Uterus (tissue), 4 donors: ENCODE measurements around the gene SPATA3. TPM values are rescaled to one million over a fixed set of nuclear protein-coding genes. Genes with fewer than 3 reads are reported as not detected.

Source experiments
- DNase-seq, 2 donors: peaks; one replicate each; pipeline ENCODE4 v3.0.0-alpha.2; 2019 to 2020
- H3K27ac ChIP-seq, 2 donors: fragments of 200-600 bp; sonication (generic); 1 replicate in 1 of 2; 2 replicates in 1 of 2; pipeline ENCODE4 v1.5.1; 2016 to 2018
- H3K27me3 ChIP-seq, 2 donors: fragments of 200-600 bp; sonication (generic); one replicate each; pipeline ENCODE4 v1.5.1; 2018 to 2019; ENCODE audit warnings: control low read depth in 1 of 2
- H3K36me3 ChIP-seq, 2 donors: fragments of 200-600 bp; sonication (generic); one replicate each; pipeline ENCODE4 v1.5.1; 2019; ENCODE audit warnings: control low read depth in 1 of 2
- H3K4me1 ChIP-seq, 2 donors: fragments of 200-600 bp; sonication (generic); one replicate each; pipeline ENCODE4 v1.5.1; 2018 to 2019; ENCODE audit warnings: control low read depth in 1 of 2
- H3K4me3 ChIP-seq, 2 donors: fragments of 200-600 bp; sonication (generic); 1 replicate in 1 of 2; 2 replicates in 1 of 2; pipeline ENCODE4 v1.5.1; 2018 to 2019; ENCODE audit warnings: mild to moderate bottlenecking in 1 of 2
- H3K9me3 ChIP-seq, 2 donors: fragments of 200-600 bp; sonication (generic); one replicate each; pipeline ENCODE4 v1.5.1; 2019; ENCODE audit warnings: control low read depth in 1 of 2
- CTCF ChIP-seq, 4 experiments: fragments of 200-600 bp in 2 of 4; fragments of 450-650 bp in 2 of 4; sonication (generic) in 2 of 4; IDR thresholded peaks; one replicate each; pipeline ENCODE4 v1.5.1; 2016 to 2019; ENCODE audit warnings: antibody characterized with exemption in 4 of 4, mild to moderate bottlenecking in 2 of 4, moderate library complexity in 1 of 4
- POLR2A ChIP-seq, 2 donors: fragments of 450-650 bp; IDR thresholded peaks; one replicate each; pipeline ENCODE4 v1.6.1; 2016; ENCODE audit warnings: antibody characterized with exemption in 2 of 2, mild to moderate bottlenecking in 1 of 2, moderate library complexity in 1 of 2
- intact Hi-C: fragments of 100-400 bp; cut with DNase I; formaldehyde crosslinking; loops from one replicate; pipeline ENCODE4 v1.15.1; 2023; ENCODE audit warnings: low total_unique reads
- total RNA-seq, 4 donors: library from RNA; depleted of rRNA in 3 of 4; stranded (reverse); fragments of >200 nt in 3 of 4; gene quantifications; one replicate each; pipeline versions ENCODE4 v1.1.0 to v1.2.4, GENCODE V29; 2014 to 2023
- donor health status: DM: yes; HTN: yes; CAD: no.

SPATA3 gene
- total RNA-seq, 4 donors from 2014 or later: not detected

DNA sequence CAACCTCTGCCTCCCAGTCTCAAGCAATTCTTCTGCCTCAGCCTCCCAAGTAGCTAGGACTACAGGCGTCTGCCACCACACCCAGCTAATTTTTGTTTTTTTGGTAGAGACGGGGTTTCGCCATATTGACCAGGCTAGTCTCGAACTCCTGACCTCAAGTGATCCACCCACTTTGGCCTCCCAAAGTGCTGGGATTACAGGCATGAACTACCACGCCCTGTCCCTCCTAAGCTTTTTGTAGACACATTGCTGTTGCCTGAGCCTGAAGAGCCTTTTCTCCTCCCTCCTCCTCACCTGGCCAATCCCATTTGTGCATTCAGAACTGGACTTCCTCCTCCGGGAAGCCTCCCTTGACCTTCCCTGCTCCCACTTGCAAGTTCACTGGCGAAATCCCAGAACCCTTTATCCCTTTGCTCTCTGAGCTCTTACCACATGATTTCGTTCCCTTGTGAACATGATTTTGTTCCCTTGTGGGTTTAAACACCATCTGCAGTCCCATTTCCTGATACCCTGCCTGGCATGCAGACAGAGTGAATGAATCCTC, 44.0 kb downstream of the SPATA3 start:
- Histone ChIP-seq H3K36me3 (no peaks in the 10 kb centered on the region), H3K4me1 (no peaks in the 10 kb centered on the region), H3K27me3 (peaks cover 0 to 16% of the 10 kb centered on the region in 2 donors), H3K9me3 (no peaks in the 10 kb centered on the region), H3K27ac (no peak overlapping the region), H3K4me3 (no peak overlapping the region)
- TF ChIP-seq POLR2A (IDR thresholded peaks at IDR 0.05) (no peak), CTCF (IDR thresholded peaks at IDR 0.05) (no peak)
- intact Hi-C loops: no loop called here
- DNase-seq: no peak

GRCh38 chr2:231041061-231041689, 45.3 kb downstream of the SPATA3 start:
- Histone ChIP-seq H3K36me3 (no peaks in the 10 kb centered on the region), H3K9me3 (no peaks in the 10 kb centered on the region), H3K27me3 (peaks cover 0 to 9% of the 10 kb centered on the region in 2 donors), H3K27ac (no peak overlapping the region), H3K4me1 (no peaks in the 10 kb centered on the region), H3K4me3 (no peak overlapping the region)
- no peak for TF ChIP-seq CTCF (IDR thresholded peaks at IDR 0.05)
- TF ChIP-seq POLR2A (IDR thresholded peaks at IDR 0.05): no peak
- DNase-seq: no peak
- intact Hi-C loops: no loop called here

- no peak for TF ChIP-seq CTCF (IDR thresholded peaks at IDR 0.05)
- no peak for TF ChIP-seq POLR2A (IDR thresholded peaks at IDR 0.05)
- Histone ChIP-seq H3K9me3 (no peaks in the 10 kb centered on the region), H3K36me3 (no peaks in the 10 kb centered on the region), H3K4me3 (no peak overlapping the region), H3K4me1 (no peaks in the 10 kb centered on the region), H3K27me3 (no peaks in the 10 kb centered on the region), H3K27ac (no peak overlapping the region)
- no peak for DNase-seq
- intact Hi-C loops: no loop called here
Measured at GRCh38 chr2:231043796-231044195, 47.9 kb downstream of the SPATA3 start.

DNA sequence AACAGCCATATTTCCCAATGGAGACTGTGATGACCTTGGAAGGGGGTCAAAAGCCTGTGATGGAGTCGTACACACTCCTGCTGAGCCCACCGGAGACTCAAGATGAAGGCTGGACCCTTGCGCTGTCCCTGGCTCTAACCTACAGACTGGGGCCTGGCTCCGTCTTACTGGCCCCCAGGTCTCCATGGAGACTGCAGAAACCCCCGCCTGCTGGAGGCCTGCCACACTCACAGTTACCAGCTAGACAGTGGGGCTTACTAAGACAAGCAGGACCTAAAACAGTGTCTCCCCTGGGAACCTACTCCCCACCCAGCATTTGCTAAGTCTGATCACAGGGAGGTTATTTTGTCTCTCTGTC, 51.0 kb downstream of the SPATA3 start:
- DNase-seq: no peak
- H3K36me3 ChIP-seq: no peaks in the 10 kb centered on the region
- H3K9me3 ChIP-seq: no peaks in the 10 kb centered on the region
- H3K4me3 ChIP-seq: no peak overlapping the region
- no peak overlapping the region for H3K27ac ChIP-seq
- intact Hi-C loops: no loop called here
- H3K4me1 ChIP-seq: no peaks in the 10 kb centered on the region
- no peaks in the 10 kb centered on the region for H3K27me3 ChIP-seq
- TF ChIP-seq POLR2A (IDR thresholded peaks at IDR 0.05): no peak

DNA sequence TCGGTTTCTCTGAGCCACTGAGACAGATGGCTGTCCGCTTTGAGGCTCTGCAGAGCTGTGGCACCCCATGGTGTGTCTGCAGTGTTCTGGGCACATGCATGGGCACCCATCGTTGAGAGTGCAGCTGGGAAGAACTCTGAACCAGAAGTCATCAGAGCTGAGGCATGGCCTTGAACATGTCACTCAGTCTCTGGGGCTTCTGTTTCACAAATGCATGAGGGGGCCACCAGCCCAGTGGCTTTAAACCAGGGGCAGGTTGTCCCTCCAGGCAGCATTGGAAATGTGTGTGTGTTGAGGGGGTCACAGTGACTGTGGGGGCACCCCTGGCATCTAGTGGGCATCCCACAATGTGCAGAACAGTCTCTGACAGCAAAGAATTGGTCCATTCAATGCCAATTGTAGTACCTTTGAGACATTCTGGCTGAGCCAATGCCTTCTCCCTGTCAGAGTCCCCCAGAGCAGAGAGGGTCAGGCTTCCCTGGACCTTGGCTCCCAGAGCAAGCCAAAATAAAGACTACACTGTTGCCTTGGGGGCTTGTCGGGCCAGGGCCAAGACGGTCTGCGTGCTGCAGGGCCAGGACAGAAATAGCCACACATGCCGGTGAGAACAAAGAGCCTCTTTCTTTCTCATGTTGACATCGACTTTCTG, 51.5 kb downstream of the SPATA3 start:
- Histone ChIP-seq H3K27me3 (no peaks in the 10 kb centered on the region), H3K9me3 (no peaks in the 10 kb centered on the region), H3K27ac (no peak overlapping the region), H3K4me1 (no peaks in the 10 kb centered on the region), H3K4me3 (no peak overlapping the region), H3K36me3 (no peaks in the 10 kb centered on the region)
- no peak for TF ChIP-seq CTCF (IDR thresholded peaks at IDR 0.05)
- no peak for TF ChIP-seq POLR2A (IDR thresholded peaks at IDR 0.05)
- no peak for DNase-seq
- intact Hi-C loops: no loop called here
